GM12878 (cell line): Measurements from ENCODE around the gene MYBPC2. TPM values are rescaled to one million over a fixed set of nuclear protein-coding genes. Genes with fewer than 3 reads are reported as not detected.

Source experiments
- BCL11A ChIP-seq: IDR thresholded peaks from 2 replicates; pipeline ENCODE4 v1.6.1; 2011; ENCODE audit warnings: low read depth, low read length
- FOS ChIP-seq: IDR thresholded peaks from 3 replicates; pipeline ENCODE4 v1.6.1; 2011; ENCODE audit warnings: borderline replicate concordance; ENCODE audit not compliant: insufficient read length; ENCODE audit errors: extremely low read depth
- FOXK2 ChIP-seq: fragments of 450-650 bp; IDR thresholded peaks from 2 replicates; pipeline ENCODE4 v1.6.1; 2017; ENCODE audit warnings: mild to moderate bottlenecking, moderate library complexity
- HCFC1 ChIP-seq: fragments of 150-350 bp; IDR thresholded peaks from 2 replicates; pipeline ENCODE4 v1.6.1; 2014; ENCODE audit warnings: low read length
- HDGF ChIP-seq: fragments of 450-650 bp; IDR thresholded peaks from 2 replicates; pipeline ENCODE4 v1.6.1; 2016; ENCODE audit warnings: antibody characterized with exemption
- IRF3 ChIP-seq: fragments of 450-650 bp; IDR thresholded peaks from 2 replicates; pipeline ENCODE4 v1.6.1; 2014; ENCODE audit warnings: mild to moderate bottlenecking
- JUND ChIP-seq: IDR thresholded peaks from 2 replicates; pipeline ENCODE4 v1.6.1; 2012; ENCODE audit warnings: low read depth, mild to moderate bottlenecking, low read length, improper control_type of control experiment, moderate library complexity
- MTA2 ChIP-seq: fragments of 450-650 bp; IDR thresholded peaks from 2 replicates; pipeline ENCODE4 v1.6.1; 2016; ENCODE audit warnings: low read depth, mild to moderate bottlenecking, moderate library complexity
- NFYB ChIP-seq: IDR thresholded peaks from 2 replicates; pipeline ENCODE4 v1.6.1; 2011; ENCODE audit warnings: low read depth, mild to moderate bottlenecking, low read length, improper control_type of control experiment, moderate library complexity; ENCODE audit not compliant: insufficient read depth
- NKRF ChIP-seq: fragments of 450-650 bp; conservative IDR thresholded peaks from 2 replicates; pipeline ENCODE4 v1.6.1; 2017; ENCODE audit warnings: mild to moderate bottlenecking, moderate library complexity
- PML ChIP-seq: IDR thresholded peaks from 2 replicates; pipeline ENCODE4 v1.6.1; 2012; ENCODE audit warnings: low read length, inconsistent platforms
- RB1 ChIP-seq: fragments of 450-650 bp; formaldehyde crosslinking; IDR thresholded peaks from 2 replicates; pipeline ENCODE4 v1.6.1; 2017; ENCODE audit warnings: mild to moderate bottlenecking, borderline replicate concordance
- RELA ChIP-seq: fragments of 450-650 bp; IDR thresholded peaks from 2 replicates; pipeline ENCODE4 v1.8.0; 2014; ENCODE audit warnings: borderline replicate concordance; ENCODE audit not compliant: partially characterized antibody
- RFX5 ChIP-seq: IDR thresholded peaks from 2 replicates; pipeline ENCODE4 v1.6.1; 2011; ENCODE audit warnings: low read depth, low read length, improper control_type of control experiment
- SMARCA5 ChIP-seq: fragments of 450-650 bp; IDR thresholded peaks from 2 replicates; pipeline ENCODE4 v1.6.1; 2017; ENCODE audit warnings: mild to moderate bottlenecking
- SUZ12 ChIP-seq: fragments of 200-600 bp; sonication (generic); IDR thresholded peaks from one replicate; pipeline ENCODE4 v1.6.1; 2018; ENCODE audit warnings: antibody characterized with exemption, mild to moderate bottlenecking; ENCODE audit not compliant: unreplicated experiment
- polyA plus RNA-seq, 11 experiments: library from polyadenylated mRNA; depleted of rRNA in 4 of 11; unstranded in 6 of 11; stranded (reverse) in 5 of 11; fragments of >200 nt; fragmentation: Nextera tagmentation in 4 of 11; fragmentation: Illumina TruSeq in 1 of 11; extraction: Ambion mirVana in 4 of 11; extraction: Trizol in 1 of 11; gene quantifications; 1 replicate in 1 of 11; 2 replicates in 10 of 11; pipeline versions ENCODE4 v1.2.1 to v1.2.3, GENCODE V29; 2011 to 2016; ENCODE audit warnings: inconsistent platforms in 2 of 11, missing spikeins in 2 of 11, low read depth in 1 of 11
- total RNA-seq, 4 experiments: library from RNA; depleted of rRNA in 3 of 4; stranded (reverse); fragments of >200 nt in 3 of 4; fragmentation: Illumina TruSeq in 1 of 4; extraction: Trizol in 1 of 4; gene quantifications; 2 replicates each; pipeline versions ENCODE4 v1.2.1 to v1.2.3, GENCODE V29; 2013 to 2021
- TF ChIP-seq, protein P1 (sequence below): IDR thresholded peaks from 2 replicates; pipeline ENCODE4 v1.6.1; 2012; ENCODE audit warnings: low read length, inconsistent platforms
- TF ChIP-seq, protein P2 (sequence below): fragments of 150-350 bp; IDR thresholded peaks from 2 replicates; pipeline ENCODE4 v1.6.1; 2014; ENCODE audit warnings: mild to moderate bottlenecking, low read depth, low read length
- TF ChIP-seq, protein P3 (sequence below): IDR thresholded peaks from 2 replicates; pipeline ENCODE4 v1.6.1; 2012; ENCODE audit warnings: improper control_type of control experiment, low read depth, low read length; ENCODE audit not compliant: insufficient replicate concordance

Gene MYBPC2
- total and polyA plus RNA-seq, 10 of the 15 experiments (the other 5 are each of a cell fraction or from before 2014, with no cell fraction given), result 0.09 to 2.6 (median 0.61) TPM

DNA sequence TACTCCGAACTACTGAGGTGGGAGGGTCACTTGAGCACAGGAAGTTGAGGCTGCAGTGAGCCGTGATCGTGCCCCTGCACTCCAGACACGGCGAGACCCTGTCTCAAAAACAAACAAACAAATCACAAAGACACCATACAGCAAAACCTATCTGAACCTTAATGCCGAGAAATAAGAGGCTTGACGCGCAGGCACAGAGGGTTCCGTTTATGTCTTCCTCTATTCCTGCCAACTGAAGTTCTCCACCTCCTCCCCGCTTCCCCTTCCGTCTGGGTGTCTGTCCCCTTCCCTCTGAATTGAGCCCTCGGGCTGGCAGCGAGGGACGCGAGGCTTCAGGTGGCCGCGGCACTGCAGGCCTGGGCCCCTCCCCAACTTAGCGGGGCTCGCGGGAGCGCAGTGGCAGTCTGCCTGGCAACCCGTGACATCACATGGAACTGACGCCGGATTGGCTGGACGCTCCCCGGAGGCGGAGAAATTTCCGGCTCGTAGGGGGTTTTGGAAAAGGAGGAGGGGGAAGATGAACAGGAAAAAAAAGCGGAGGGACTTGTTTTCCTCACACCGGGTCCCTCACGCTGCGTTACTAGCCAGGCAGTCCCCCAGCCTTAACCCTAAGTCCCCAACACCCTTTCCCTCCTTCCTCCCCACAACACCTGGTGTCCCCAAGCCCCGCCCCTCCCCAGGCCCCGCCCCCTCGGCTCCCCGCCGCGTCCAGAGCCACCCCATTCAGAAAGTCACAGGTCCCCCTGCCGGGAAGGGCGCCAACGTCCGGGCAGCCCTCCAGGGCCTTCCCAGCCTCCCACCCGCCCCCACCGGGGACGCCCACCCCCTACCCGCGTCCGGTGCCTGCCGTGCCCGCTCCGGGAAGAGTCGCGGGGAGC lies 1.1 kb upstream of the MYBPC2 start (continued):
- TF ChIP-seq HDGF, result peak; percentile 94
- TF ChIP-seq, protein P1, sequence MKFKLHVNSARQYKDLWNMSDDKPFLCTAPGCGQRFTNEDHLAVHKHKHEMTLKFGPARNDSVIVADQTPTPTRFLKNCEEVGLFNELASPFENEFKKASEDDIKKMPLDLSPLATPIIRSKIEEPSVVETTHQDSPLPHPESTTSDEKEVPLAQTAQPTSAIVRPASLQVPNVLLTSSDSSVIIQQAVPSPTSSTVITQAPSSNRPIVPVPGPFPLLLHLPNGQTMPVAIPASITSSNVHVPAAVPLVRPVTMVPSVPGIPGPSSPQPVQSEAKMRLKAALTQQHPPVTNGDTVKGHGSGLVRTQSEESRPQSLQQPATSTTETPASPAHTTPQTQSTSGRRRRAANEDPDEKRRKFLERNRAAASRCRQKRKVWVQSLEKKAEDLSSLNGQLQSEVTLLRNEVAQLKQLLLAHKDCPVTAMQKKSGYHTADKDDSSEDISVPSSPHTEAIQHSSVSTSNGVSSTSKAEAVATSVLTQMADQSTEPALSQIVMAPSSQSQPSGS, result no peak; the same call in 1 of the 2 replicates
- peak; percentile 99 for TF ChIP-seq RFX5
- no peak for TF ChIP-seq BCL11A
- TF ChIP-seq, protein P2, sequence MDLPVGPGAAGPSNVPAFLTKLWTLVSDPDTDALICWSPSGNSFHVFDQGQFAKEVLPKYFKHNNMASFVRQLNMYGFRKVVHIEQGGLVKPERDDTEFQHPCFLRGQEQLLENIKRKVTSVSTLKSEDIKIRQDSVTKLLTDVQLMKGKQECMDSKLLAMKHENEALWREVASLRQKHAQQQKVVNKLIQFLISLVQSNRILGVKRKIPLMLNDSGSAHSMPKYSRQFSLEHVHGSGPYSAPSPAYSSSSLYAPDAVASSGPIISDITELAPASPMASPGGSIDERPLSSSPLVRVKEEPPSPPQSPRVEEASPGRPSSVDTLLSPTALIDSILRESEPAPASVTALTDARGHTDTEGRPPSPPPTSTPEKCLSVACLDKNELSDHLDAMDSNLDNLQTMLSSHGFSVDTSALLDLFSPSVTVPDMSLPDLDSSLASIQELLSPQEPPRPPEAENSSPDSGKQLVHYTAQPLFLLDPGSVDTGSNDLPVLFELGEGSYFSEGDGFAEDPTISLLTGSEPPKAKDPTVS, result no peak
- TF ChIP-seq SMARCA5, result peak; percentile 57
- TF ChIP-seq SUZ12, result no peak
- TF ChIP-seq FOXK2, result no peak
- TF ChIP-seq MTA2, result no peak
- TF ChIP-seq NFYB, result peak; percentile 79
- no peak for TF ChIP-seq HCFC1
- 0 out of 2 replicates have a peak, but pooled peaks have one; percentile 61 for TF ChIP-seq RB1
- TF ChIP-seq IRF3, result peak; percentile 40; the same call in 1 of the 2 replicates
- TF ChIP-seq, protein P3, sequence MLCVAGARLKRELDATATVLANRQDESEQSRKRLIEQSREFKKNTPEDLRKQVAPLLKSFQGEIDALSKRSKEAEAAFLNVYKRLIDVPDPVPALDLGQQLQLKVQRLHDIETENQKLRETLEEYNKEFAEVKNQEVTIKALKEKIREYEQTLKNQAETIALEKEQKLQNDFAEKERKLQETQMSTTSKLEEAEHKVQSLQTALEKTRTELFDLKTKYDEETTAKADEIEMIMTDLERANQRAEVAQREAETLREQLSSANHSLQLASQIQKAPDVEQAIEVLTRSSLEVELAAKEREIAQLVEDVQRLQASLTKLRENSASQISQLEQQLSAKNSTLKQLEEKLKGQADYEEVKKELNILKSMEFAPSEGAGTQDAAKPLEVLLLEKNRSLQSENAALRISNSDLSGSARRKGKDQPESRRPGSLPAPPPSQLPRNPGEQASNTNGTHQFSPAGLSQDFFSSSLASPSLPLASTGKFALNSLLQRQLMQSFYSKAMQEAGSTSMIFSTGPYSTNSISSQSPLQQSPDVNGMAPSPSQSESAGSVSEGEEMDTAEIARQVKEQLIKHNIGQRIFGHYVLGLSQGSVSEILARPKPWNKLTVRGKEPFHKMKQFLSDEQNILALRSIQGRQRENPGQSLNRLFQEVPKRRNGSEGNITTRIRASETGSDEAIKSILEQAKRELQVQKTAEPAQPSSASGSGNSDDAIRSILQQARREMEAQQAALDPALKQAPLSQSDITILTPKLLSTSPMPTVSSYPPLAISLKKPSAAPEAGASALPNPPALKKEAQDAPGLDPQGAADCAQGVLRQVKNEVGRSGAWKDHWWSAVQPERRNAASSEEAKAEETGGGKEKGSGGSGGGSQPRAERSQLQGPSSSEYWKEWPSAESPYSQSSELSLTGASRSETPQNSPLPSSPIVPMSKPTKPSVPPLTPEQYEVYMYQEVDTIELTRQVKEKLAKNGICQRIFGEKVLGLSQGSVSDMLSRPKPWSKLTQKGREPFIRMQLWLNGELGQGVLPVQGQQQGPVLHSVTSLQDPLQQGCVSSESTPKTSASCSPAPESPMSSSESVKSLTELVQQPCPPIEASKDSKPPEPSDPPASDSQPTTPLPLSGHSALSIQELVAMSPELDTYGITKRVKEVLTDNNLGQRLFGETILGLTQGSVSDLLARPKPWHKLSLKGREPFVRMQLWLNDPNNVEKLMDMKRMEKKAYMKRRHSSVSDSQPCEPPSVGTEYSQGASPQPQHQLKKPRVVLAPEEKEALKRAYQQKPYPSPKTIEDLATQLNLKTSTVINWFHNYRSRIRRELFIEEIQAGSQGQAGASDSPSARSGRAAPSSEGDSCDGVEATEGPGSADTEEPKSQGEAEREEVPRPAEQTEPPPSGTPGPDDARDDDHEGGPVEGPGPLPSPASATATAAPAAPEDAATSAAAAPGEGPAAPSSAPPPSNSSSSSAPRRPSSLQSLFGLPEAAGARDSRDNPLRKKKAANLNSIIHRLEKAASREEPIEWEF, result no peak
- TF ChIP-seq RELA, result peak; percentile 55
- peak; percentile 63; the same call in 1 of the 2 replicates for TF ChIP-seq PML
- no peak for TF ChIP-seq NKRF
- no peak for TF ChIP-seq JUND
- TF ChIP-seq FOS, result no peak
